HG03354 (cell line): ENCODE data around the gene UTP25.

Experiments
- ATAC-seq: cut with Tn5 transposase; IDR thresholded peaks from one replicate; pipeline ENCODE4 v1.9.1; 2021; ENCODE audit warnings: mild to moderate bottlenecking; ENCODE audit not compliant: unreplicated experiment, poor library complexity, severe bottlenecking

Gene UTP25

DNA sequence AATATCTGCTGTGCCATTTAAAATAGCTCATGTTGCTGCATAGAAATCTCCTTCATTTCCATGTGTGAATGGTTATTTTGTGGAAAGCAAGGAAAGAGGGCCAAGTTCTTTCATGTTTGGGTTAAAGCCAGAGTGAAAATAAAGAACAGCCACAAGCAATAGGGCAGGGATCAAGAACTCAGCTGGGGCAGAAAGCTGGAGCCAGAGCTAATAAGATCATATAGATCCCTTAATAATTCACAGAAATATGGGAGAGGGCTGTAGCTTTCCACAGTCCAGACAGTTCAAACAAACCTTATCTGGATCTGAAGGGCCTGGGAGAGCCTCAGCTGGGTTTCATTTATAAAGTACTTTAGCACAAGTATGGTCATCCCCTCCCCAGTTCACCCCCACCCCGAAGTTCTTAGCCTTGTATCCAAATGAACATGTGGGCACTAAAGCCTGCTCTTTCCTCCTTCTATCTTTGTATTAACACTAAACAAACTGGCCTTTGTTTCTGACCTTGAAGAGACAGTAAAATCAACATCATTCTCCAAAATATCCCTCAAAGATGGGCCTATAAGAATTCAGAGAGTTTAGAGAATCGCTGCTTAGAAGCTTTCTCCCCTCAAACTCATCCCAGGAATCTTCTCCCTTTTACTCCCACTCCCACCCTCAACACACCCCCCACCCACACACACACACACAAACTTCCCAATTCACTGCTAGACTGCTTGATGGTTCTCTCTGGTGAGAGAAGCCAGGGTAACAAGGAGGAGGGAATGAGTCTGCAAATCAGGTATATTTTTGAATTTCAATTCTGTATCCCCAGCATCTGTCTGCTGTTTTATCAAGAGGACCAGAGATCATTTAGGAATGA, 41.7 kb downstream of the UTP25 start:
- no peak for ATAC-seq

DNA sequence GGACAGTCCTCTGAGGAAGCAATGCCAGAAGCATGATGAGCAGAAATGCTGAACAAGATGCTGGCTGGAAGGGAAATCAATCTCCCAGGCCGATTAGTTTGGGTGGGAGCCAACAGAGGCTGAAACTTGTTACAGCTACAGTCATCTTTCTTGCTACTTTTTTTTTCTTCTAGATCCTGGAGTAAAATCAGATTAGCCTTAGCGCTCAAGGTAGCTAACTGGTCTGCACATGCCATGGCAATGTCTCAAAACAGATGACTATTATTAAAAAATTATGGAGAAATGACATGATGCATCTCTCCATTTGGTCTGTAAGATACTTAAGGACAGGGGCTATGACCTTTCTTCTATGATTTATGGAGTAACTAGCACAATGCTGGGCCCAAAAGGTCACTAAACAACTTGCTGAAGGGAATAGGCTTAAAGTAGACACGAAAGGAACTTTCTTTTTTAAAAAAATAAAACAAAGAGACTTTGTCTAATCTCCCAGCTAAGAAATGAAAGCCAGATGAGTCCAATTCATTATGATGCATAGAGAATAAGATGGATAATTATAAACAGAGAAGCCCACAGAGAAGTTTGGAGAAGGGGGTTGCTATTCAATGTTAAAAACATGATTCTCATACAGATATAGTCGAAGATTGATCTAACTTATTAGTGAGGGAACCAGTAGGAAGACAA, 42.5 kb downstream of the UTP25 start:
- ATAC-seq: no peak

DNA sequence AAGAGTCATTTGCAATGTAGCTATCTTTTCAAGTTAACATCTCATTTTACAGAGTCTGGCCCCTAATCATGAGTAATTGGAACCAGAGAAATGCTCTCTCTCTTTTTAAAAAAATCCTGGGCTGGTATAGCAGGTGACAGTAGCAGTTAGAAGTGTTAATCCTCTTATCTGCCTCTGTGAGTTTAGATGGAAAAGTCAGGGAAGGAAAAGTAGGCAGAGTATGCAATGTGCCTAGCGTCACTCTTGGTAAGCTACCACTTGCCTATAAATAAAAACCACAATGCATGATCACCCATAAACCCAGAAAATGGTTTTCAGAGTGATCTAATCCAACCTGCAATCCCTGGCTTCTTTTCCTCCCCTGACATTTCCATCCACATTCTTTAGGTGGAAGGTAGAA, 43.2 kb downstream of the UTP25 start:
- no peak for ATAC-seq

DNA sequence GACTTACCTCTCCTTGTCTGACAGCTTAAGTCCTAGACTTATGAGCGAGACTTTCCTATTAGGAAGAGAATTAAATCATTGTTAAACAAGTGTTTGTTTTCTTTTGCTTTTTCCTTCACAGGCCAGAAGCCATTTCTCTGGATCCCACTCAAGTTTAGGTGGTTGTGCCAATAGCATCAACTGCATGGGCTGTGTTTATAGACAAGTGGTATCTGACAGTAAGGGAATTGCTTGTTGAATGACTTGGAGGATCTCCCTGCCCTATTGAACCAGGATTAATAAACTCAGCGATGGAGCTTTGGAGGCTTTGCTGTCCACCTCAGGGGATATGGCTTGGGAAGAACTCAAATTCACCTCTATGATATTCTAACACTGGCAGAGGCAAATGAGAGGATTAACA, 43.7 kb downstream of the UTP25 start:
- ATAC-seq: no peak

DNA sequence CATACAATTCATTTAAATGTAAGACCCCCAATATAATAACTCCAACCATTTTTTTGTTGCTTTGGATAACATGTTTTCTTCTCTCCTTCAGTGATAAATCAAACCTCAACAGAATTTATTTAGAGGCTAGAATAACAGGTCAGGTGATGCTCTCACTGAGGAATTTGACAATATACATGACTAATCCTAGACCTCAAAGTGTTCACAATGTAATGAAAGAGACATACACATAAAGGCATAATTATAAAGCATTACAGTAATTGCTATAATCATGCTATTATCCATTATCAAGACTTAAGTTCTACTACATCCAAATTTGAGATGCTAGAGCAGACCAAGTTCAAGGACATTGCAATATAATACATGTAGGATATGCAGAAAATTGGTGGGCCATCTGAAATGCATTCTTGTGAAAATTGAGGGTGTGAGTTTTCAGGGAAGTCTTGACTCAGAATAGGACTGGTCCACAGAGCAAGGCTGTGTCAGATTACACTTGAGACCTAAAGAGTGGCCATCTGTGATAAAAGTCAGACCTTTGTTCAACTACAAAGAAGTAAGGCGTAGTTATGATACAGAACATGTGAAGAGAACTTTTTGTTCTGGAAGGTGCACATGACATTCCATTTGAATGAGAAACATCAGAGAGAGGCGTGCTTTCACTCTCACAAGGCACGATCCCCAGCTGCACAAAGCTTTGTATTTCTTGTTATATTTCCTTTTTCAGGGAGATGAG, 45.5 kb downstream of the UTP25 start:
- ATAC-seq: no peak

DNA sequence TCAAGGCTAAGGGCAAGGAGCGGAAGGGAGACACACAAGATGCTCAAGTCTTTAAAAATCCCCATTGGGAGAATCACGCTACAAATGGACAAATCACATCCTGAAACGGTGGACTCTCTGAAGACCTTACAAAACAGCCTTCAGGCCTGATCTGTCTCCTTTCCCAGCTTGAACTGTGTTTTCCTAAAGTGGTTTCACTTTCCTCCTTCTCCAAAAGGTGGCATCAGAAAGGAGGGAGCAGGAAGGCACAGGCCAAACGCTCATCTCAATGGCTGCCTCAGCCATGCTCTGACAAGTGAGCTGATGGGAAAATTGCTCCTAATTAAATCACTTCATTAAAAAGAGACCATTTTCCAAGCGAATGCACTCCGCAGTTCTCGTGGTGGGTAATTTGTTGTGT, 47.7 kb downstream of the UTP25 start:
- no peak for ATAC-seq

DNA sequence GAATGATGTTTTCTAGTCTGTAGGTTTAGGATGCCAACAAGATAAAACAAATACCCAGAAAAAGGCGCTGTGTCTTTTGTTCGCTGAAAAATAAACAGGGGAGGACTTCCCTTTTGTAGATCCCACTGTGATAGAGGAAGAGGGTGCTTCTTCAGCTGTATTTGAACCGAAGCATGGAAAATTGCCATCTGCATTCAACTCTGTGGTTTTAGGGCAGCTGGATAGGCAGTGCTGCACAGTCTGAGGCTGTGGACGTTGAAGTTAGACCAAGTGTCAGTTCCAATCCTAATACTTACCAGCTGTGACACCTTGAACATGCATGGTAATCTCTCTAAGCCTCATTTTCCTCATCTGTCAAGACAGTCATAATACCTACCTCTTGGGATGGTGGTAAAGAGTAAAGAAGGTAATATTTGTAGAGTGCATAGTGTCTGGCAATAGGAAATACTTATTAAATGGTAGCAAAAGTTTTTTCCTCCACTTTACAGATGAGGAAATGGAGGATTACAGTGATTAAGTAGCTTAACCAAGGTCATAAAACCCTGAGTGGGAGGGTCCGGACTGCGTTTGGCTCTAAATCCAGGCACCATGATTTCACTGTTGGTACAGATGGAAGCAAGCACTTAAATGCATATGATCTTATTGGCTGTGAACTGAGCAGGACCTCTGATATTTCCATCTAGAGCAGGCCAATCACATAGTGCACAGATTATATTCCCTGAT, 48.5 kb downstream of the UTP25 start:
- ATAC-seq: no peak

DNA sequence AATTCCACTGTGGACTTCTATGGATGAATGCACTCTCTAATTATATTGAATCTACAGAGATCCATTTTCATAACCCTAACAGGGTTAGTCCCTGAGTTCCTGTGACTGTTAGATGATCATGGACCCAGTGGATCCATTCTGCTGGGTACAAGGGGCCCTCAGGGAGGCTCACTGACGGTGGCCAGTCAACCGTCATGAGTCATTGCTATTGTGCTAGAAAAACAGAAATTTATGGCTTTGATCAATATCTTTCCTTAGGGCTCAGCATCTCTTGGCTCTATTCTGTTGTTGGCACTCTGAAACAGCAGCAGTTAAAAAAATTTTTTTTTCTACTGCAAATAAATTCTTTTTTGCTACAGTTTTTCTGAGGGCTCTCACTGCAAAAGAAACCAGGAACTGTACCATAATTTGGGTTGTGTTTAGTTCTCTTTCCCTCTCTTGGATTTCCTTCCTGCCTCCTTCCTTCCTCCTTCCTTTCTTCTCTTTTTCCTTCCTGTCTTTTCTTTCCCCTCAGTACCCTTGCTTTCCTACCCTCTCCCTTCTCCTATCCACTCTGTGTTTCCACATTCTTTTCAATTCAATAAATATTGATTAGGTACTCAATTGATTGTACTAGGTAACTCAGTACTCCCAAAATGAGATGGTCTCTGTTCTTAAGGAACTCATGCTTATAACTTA, 49.5 kb downstream of the UTP25 start:
- ATAC-seq: no peak

DNA sequence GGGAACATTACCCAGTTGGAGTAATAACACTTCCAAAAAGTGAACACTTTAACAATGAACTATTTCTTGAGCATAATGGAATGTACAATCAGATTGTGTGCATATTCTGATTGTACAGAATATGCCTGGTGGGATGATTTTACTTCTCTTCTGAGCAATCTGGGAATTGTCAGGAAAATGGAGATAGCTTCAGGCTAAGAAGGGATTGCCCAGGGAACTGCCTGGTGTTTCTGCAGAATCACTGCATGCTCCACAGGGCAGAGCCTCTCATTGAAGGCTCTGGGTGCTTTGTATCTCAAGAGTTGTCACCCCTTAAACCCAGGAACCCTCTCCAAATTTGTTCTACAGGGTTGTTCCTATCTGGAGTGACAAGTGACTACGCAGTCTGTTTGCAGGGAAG, 51.2 kb downstream of the UTP25 start:
- ATAC-seq: no peak

DNA sequence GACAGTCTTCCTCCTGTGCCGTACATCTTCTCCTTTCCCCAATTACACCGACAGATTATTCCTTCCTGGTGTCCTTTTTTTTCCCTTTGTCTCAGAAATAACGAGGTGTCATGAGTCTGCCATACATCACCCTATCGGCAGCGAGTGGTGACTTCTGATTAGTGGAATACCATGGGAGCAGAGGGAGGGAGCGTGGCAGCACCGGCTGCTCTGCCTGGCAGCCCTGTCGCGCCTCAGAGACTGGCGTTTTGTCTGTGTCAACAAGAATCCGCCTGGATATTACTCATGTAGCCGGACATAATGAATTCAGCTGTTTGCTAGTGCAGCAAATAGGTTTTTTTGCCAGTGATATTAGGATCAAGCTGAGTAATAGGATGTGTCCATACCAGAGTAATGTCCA, 51.8 kb downstream of the UTP25 start:
- ATAC-seq: no peak

DNA sequence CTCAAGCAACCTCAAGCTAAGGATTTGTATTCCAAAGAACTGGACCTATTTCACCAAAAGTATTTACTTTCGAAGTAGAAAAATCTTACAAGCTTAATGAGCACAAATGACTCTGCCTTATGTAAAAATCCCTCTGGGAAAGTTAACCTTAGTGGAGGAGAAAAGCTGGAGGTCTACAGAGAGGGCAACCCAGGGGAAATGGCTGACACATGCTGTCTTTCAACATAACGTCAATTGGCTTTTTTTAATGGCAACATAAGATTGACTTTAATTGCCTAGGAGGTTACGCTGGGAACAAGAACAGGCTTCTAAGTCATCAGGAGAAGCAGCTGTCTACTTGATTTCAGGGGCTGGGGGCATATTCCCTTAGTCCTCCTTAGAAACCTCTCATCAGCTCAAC, 52.3 kb downstream of the UTP25 start:
- no peak for ATAC-seq

DNA sequence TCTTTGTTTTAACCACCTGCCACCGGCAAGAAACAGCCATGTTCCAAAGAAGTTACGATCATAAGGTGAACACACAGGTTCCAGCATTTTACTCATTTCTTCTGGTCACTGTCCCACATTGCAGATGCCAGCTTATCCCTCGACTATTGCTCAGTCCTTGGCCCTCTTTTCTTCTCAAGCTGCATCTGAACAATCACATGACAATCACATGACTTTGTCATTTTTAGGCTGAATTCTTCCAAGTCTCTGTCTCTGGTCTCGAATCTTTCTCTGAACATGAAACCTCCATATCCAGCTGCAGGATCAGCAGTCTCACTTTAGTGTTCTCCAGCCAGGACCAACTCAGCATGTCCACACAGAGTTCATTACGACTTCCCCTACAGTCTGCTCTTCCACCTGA, 53.8 kb downstream of the UTP25 start:
- ATAC-seq: no peak

DNA sequence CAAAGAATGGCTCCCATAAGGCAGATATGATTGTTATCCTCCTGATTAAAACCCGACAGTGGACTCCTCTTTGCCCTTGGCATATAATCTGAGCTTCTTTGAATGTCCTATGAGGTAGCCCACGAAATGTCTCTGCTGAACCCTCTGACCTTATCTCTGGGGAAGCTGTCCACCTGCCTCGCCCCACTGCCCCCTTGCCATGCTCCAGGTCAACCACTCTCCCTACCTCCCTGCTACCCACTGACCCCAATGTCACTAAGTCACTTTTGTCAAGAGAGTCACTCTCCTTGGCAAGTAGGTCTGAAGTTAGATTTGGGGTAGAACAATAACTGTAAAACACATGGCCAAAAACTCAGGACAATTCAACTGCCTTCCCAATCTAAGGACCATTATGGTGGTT, 54.5 kb downstream of the UTP25 start:
- no peak for ATAC-seq

DNA sequence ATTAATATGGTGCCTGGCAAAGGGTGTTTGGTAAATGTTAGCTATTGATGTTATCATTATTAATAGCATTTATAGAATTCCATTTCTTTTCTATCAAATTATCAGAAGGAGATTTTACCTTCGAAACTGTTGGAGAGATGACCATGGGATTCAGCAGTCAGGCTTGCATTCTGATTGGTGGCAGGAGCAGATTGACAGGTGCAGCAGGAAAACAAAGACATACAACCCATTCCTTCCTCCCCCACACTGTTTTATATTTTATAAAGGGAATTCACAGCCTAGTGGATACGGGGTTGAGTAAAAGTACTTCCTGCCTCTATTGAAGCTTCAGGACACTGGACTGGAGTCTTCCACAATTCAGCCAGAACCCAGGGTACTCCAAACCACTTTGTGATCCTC, 55.2 kb downstream of the UTP25 start:
- no peak for ATAC-seq

DNA sequence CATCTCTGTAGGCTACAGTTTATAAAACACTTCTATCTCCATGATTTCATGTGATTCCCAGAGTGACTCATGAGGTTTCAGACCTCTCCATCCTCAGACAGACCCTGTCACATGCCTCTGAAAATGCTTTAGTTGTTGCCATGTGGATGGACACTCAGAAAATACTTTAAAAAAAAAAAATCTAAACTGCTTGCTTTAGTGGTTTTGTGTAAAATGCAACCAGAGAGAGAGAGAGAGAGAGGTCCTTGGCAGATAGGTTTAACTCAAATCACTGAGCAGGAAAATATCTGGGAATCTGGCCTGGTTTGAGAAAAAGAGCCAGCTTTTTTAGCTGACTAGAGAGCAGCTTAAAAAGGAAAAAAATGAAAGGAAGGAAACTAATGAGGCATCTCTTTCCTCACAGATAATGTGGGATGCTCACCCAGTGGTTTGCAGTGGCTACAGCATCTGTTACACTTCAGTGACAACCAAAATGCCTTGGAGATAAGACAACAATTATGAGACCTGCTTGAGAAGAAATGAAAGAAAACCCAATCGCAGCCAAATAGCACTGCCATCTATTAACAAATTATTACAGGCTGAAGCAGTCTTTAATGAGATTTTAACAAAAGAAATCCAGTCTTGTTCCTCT, 55.7 kb downstream of the UTP25 start:
- no peak for ATAC-seq

DNA sequence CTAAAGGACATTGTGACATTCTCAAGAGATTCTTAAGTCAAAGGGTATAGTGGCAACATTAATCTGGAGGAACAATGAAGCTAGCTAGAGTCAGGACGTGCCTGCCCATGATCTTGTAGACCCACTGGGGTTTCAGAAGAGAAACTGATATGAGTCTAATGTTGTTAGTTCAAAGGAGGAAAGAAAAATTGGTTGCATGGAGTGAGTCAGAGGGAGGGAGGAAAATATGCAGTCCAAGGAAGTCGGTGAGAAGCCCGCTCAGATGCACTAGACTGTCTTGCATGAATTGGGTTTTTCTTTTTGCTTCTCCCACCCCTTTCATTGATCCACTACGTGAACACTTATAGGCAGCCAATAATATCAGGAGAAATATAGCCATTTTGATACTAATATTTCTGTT, 56.5 kb downstream of the UTP25 start:
- no peak for ATAC-seq

DNA sequence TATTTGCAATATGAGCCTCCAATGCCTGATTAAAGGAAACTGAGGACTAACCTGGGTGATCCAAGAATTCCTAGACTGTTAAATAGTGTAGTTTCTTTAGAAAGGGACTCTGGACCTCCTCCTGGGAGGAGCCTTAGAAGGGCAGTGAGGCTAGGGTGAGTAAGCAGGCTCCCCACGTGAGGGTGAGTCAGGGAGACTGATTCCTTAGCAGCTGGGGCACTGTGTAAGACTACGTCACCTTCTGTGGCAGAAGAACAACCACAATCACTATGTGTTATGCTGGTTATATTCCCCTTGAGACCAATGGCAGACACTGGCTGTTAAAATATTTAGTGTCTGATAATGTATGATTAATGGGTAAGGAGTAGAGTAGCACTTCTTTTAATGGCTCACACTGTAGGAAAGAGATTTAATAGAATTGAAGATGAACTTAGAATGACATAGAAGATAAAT, 56.9 kb downstream of the UTP25 start:
- peak; percentile 97 for ATAC-seq

DNA sequence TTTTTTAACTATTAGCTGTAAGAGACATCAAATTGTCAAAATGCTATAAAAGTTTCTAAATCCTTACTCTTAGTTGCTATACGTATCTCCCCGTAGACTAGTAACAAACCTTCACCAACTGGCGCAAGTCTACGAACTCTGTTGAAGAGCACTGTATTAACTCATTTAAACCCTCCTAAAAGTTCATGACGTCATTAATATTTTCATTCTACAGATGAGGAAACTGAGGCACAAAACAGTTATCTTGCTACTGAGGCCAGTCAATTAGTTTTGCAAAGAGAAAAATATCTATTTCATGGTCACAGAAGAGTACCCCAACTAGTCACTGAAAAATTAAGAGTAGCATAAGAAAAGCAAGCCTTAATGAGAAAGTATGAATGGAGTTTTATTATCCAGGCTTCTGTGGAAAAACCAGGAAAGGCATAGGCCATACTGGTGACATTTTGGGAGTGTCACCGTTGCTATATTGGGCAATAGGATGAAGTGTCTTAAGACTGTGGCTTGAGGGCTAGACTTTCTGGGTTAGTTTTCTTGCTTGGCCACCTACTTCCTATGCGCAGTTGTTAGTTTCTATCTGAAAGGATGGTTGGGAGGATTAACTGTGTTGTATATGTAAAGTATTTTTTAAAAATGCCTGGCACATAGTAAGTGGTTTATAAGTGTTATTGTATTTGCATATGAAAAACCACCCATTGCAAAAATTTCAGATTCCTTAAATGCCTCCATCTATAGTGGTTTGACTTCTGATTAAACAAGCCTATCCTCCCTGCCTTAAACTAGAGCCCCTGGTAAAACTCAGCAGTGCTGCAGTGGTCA, 57.8 kb downstream of the UTP25 start:
- no peak for ATAC-seq
